Measurements from ENCODE around the gene RSPO3.

GRCh38 chr6:127092466-127092865 lies 26.0 kb upstream of the RSPO3 start:
- TF ChIP-seq, protein P1, sequence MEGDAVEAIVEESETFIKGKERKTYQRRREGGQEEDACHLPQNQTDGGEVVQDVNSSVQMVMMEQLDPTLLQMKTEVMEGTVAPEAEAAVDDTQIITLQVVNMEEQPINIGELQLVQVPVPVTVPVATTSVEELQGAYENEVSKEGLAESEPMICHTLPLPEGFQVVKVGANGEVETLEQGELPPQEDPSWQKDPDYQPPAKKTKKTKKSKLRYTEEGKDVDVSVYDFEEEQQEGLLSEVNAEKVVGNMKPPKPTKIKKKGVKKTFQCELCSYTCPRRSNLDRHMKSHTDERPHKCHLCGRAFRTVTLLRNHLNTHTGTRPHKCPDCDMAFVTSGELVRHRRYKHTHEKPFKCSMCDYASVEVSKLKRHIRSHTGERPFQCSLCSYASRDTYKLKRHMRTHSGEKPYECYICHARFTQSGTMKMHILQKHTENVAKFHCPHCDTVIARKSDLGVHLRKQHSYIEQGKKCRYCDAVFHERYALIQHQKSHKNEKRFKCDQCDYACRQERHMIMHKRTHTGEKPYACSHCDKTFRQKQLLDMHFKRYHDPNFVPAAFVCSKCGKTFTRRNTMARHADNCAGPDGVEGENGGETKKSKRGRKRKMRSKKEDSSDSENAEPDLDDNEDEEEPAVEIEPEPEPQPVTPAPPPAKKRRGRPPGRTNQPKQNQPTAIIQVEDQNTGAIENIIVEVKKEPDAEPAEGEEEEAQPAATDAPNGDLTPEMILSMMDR (conservative IDR thresholded peaks at IDR 0.05; ENCODE audit: low read depth, low read length) = no peak
- TF ChIP-seq EZH2 (IDR thresholded peaks at IDR 0.05; ENCODE audit: borderline replicate concordance, low read depth, low read length, poor library complexity, severe bottlenecking) = no peak

Measured in A673 (cell line).